Rectal smooth muscle tissue (tissue), 1 donor: Measurements from ENCODE around the gene OR1F1.
"Not testable (repeated sequence)": the region's sequence is repeated elsewhere in the genome, so short reads cannot be mapped to it uniquely, and the experiment has no call there.

Source experiments
- H3K27ac ChIP-seq: one replicate; pipeline ENCODE4 v1.7.0; 2013; ENCODE audit warnings: low read depth, low read length, inconsistent platforms
- H3K27me3 ChIP-seq: one replicate; pipeline ENCODE4 v1.7.0; 2013; ENCODE audit warnings: low read length; ENCODE audit not compliant: control insufficient read depth, insufficient read depth
- H3K36me3 ChIP-seq: one replicate; pipeline ENCODE4 v1.7.0; 2013; ENCODE audit warnings: low read length; ENCODE audit not compliant: control insufficient read depth, insufficient read depth
- H3K4me1 ChIP-seq: one replicate; pipeline ENCODE4 v1.7.0; 2013; ENCODE audit warnings: low read length; ENCODE audit not compliant: control insufficient read depth, insufficient read depth
- H3K4me3 ChIP-seq: one replicate; pipeline ENCODE4 v1.7.0; 2013; ENCODE audit warnings: low read length
- H3K9ac ChIP-seq: one replicate; pipeline ENCODE4 v1.7.0; 2013; ENCODE audit warnings: low read length

Gene OR1F1

DNA sequence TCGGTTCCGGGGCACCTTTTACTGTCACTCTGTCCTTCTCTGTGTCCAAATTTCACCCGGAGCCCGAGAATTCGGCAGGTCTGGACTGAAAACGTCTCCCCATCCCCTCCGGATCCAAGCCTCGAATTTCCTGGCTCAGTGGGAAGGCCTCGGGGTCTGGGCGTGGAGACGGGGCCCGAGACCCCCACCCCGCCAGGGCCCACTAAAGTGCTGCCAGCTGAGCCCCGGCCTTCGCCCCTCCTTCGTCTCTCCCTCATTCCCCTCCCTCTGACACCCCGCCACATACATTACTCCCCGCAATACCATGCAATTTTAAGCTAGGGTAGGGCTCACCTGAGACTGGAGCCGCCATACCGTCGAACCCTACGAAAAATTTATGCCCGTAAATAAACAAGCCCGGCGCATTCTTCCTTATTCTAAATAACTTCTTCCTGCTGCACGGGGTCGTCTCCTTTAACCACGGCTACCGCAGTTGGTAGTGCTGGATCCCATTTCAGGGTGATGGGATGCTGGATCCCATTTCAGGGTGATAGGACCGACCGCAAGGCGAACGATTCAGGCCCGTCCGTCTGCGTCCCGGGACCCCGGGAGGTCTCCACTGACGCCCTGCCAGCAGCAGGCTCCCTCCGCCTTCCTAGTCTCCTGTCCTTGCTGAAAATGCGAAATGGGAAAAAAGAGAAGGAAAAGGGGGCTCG lies 4.4 kb upstream of the OR1F1 start:
- peak overlapping the region; percentile 41 for H3K4me3 ChIP-seq
- H3K27me3 ChIP-seq = peaks cover 28% of the 10 kb centered on the region
- no peaks in the 10 kb centered on the region for H3K4me1 ChIP-seq
- no peak overlapping the region for H3K27ac ChIP-seq
- no peaks in the 10 kb centered on the region for H3K36me3 ChIP-seq
- no peak overlapping the region for H3K9ac ChIP-seq

DNA sequence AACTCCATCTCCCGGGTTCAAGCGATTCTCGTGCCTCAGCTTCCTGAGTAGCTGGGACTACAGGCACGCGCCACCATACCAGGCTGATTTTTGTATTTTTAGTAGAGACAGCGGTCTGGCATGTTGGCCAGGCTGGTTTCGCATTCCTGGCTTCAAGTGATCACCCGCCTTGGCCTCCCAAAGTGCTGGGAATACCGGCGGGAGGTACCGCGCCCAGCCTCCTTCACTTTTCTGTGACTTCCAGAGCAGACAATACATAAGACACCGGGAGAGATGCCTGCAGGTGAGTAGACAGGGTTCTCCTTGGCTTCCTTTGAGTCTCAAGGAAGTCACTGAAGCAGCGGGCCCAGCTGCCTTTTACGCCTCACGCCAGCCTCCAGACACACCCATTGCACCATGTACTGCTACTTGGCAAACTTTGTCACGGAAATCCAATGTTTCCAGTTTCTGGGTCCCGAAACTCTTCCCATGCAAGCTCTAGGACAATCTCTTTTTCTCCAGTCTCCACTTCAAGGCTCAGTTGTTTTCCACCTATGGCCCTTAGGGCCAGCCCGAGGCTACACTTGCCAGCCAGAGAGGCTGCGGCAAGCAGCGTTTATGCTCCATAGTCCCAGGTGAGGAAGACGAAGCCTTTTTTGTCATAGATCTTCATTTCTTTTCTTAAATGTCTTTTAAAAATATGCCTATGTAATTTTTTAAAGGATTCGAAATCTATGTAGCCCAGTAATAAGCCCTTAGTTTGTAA lies 886 bp upstream of the OR1F1 start:
- H3K4me1 ChIP-seq = no peaks in the 10 kb centered on the region
- no peak overlapping the region for H3K27ac ChIP-seq
- no peak overlapping the region for H3K9ac ChIP-seq
- H3K27me3 ChIP-seq = peaks cover 51% of the 10 kb centered on the region
- no peak overlapping the region for H3K4me3 ChIP-seq
- no peaks in the 10 kb centered on the region for H3K36me3 ChIP-seq

DNA sequence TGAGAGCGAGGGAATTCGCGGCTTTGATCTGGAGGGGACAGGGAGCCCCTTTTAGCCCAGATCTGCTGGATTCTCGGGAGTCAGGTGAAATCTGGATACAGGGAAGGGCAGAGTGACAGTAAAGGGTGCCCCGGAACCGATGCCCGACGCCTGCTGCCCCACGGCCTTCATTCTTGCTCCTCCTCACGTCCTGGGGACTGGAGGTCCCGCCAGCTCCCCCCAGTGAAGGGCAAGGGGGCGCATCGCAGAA lies 596 bp downstream of the OR1F1 start:
- Histone ChIP-seq H3K4me3 (no peak overlapping the region), H3K27ac (no peak overlapping the region), H3K27me3 (peaks cover 48% of the 10 kb centered on the region)

DNA sequence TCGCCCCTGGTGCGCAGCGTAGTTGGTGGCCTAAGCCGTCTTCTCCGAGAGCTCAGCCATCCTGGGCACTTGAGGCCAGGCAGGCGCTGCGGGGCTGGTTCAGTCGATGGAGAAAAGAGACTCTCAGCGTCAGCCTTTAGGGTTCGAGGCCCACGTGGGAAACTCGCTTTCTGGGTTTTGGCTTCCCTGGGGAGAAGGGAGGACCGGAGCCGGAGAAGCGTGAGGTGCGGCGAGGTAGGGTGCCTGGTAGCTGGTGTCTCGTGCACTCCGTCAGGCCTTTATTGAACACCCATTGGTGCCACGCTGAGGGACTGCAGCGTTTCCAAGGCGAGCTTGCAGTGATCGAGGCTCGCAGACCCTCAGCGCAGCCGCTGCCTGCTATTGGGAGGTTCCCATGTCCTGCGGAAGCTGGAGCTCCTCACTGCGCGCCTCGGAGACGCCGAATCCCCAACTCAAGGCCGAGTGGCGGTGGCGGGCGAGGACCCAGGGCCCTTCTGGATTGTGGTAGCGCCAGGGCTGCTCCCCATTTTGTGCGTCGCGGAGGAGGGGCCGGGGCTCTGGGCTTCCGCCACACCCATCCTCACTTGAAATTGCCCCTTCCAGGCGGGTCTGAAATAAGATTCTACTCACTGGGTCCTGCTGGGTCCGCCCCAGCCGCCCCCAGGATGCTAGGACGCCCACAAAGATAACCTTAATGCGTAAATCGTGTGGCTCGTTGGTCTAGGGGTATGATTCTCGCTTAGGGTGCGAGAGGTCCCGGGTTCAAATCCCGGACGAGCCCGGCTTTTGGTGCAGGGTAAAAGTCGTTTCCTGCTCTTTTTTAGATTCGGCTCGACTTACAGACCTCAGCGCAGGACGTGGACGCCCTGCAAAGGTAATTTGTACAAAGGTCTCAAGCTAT lies 1.2 kb downstream of the OR1F1 start:
- peak overlapping the region; percentile 34 for H3K4me3 ChIP-seq
- H3K9ac ChIP-seq = no peak overlapping the region
- peaks cover 46% of the 10 kb centered on the region for H3K27me3 ChIP-seq
- H3K4me1 ChIP-seq = no peaks in the 10 kb centered on the region
- no peak overlapping the region for H3K27ac ChIP-seq
- no peaks in the 10 kb centered on the region for H3K36me3 ChIP-seq

More for the DNA sequence above, 596 bp downstream of the OR1F1 start:
- Histone ChIP-seq H3K9ac (no peak overlapping the region), H3K36me3 (no peaks in the 10 kb centered on the region), H3K4me1 (no peaks in the 10 kb centered on the region)

DNA sequence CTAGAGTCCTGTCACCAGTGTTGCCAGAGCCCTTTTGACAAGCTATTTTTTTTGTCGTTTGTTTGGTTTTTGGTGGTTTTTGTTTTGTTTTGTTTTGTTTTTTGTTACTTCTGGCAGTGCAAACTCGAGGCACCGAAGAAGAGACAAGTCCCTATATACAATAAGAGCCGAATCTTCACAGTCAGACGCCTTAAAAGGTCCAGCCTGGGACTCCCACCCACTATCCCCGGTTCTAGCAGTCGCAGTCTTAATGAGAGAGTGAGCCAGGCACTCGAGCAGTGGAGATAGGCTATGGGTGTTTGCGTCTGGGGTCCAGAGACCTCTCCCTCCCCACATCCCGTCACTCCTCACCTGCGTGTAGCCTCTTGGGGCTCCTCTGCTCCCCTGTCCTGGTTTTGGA lies 1.9 kb downstream of the OR1F1 start:
- Histone ChIP-seq H3K36me3 (no peaks in the 10 kb centered on the region), H3K9ac (no peak overlapping the region), H3K27me3 (peaks cover 53% of the 10 kb centered on the region), H3K4me1 (no peaks in the 10 kb centered on the region), H3K27ac (no peak overlapping the region), H3K4me3 (no peak overlapping the region)

DNA sequence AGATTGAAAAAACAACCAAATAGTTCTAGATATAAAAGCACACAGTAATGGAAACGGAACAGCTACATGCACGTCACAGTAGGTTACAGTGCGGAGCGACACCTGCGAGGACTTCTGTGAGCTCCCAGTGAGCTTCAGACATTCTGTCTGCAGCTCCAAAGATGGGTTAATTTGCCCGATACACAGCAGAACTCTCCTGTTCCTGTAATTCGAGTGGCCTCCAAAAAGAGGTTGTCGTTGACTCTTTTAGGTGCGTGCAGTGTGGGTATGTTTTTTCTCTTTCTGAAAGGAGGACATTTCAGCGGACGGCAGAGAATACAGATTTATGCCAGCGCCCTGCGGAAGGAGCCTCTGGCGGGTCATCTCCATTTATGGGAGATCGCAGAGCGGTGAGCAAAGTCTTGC lies 2.9 kb downstream of the OR1F1 start:
- Histone ChIP-seq H3K9ac (no peak overlapping the region), H3K36me3 (no peaks in the 10 kb centered on the region), H3K4me3 (no peak overlapping the region), H3K27me3 (peaks cover 55% of the 10 kb centered on the region), H3K27ac (no peak overlapping the region), H3K4me1 (no peaks in the 10 kb centered on the region)

DNA sequence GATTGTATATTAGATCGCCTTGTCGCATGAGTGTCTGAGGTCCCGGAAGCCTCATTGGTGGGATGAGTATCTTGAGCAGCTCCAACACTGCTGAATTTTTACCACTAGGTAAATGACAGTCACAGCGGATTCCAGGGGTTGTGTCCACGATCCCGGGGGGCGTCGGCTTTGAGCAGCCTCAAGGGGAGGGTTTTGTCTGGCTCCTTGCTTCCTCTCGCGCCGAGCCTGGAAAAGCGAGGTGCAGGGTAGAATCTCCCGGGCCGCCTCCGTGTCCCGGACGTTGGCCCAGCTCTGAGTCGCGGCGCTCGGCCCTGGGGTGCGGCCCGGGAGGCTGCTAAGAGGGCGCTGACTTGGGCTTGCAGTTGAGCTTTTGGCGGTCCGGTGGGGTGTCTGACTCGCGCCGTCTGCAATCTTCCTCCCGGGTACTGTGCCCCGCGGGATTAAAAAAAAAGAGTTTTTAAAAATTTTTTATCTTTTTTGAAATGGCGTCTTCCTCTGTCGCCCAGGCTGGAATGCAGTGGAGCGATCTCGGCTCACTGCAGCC lies 4.5 kb downstream of the OR1F1 start:
- Histone ChIP-seq H3K4me3 (no peak overlapping the region), H3K27me3 (peaks cover 55% of the 10 kb centered on the region)

DNA sequence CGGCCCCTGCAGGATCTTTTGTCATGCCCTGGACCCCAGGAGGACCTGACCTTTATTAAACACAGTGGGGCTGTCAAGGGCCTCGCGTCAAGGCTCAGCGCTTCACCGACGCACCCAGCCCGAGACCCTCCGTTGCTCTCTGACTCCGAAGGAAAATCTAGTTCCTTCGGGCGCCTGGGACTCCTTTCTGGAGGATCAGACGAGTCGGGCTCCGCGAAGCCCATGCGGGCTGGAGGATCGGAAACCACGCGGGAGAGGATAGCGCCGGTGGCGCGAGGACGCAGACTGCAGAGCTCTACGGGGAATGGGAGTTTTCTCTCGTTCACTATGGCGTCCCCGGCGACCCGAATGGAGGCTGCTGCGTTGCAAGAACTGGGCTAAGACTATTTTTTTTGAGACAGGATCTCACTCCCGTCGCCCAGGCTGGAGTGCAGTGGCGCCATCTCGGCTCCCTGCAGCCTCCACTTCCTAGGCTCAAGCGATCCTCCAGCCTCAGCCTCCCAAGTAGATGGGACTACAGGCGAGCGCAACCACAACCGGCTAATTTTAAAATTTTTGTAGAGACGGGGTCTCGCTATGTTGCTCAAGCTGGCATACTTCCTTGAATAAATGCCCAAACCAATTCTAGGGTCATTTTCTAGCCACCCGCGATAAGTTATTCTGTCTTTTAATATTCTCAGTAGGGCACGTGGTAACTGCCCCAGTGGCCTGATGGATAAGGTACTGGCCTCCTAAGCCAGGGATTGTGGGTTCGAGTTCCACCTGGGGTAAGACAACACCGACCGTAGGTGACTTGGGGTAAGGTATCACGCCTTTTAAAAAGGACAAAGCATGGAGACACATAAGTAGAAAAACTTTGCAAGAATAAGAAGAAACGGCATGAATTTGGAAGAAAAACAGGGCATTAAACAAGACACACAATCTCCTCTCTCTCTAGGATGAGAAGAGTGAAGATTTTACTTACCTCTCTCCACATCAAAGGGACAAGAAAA lies 5.5 kb downstream of the OR1F1 start:
- no peak overlapping the region for H3K9ac ChIP-seq
- H3K4me3 ChIP-seq = no peak overlapping the region
- no peaks in the 10 kb centered on the region for H3K36me3 ChIP-seq
- no peaks in the 10 kb centered on the region for H3K4me1 ChIP-seq
- peaks cover 56% of the 10 kb centered on the region for H3K27me3 ChIP-seq
- no peak overlapping the region for H3K27ac ChIP-seq

More for the DNA sequence above, 4.5 kb downstream of the OR1F1 start:
- no peak overlapping the region for H3K9ac ChIP-seq
- no peaks in the 10 kb centered on the region for H3K4me1 ChIP-seq
- no peak overlapping the region for H3K27ac ChIP-seq
- H3K36me3 ChIP-seq = no peaks in the 10 kb centered on the region

DNA sequence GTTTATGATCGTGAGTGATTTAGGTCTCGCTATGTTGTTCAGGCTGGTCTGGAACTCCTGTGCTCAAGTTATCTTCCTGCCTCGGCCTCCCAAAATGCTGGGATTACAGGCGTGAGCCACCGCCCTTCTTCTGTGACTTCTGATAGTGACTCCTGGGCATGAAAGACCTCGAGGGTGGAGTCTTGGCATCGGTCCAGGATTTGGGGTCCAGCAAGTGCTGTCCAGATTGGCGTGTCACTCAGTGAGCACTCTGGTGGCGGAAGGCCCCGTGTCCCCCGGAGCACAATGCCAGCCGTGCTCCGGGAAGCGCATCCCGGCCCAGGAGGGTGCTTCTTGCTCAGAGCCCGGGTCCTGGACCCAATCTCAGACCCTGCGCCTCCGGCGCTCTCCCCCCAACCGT lies 6.8 kb downstream of the OR1F1 start:
- no peak overlapping the region for H3K4me3 ChIP-seq
- no peak overlapping the region for H3K9ac ChIP-seq
- no peaks in the 10 kb centered on the region for H3K4me1 ChIP-seq
- peaks cover 44% of the 10 kb centered on the region for H3K27me3 ChIP-seq
- no peak overlapping the region for H3K27ac ChIP-seq
- H3K36me3 ChIP-seq = no peaks in the 10 kb centered on the region

DNA sequence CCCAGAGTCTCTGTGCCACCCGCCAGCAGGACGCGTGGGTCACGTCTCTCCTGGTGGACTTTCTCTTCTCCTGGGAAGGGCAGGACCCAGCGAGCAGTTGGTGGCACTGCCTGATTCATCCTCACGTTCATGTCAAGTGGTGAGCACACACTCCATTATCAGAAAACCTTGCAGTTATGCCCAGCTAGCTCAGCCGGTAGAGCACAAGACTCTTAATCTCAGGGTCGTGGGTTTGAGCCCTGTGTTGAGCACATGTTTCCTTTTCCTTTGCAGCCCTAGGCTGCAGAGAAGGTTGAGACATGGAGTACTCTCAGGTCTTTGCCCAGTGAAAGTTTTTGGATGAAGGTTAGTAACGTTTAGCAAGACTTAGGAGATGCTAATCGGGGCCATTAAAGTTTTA lies 8.0 kb downstream of the OR1F1 start:
- no peaks in the 10 kb centered on the region for H3K4me1 ChIP-seq
- H3K27ac ChIP-seq = no peak overlapping the region
- no peak overlapping the region for H3K9ac ChIP-seq
- H3K4me3 ChIP-seq = no peak overlapping the region
- H3K27me3 ChIP-seq = peaks cover 33% of the 10 kb centered on the region
- H3K36me3 ChIP-seq = no peaks in the 10 kb centered on the region

DNA sequence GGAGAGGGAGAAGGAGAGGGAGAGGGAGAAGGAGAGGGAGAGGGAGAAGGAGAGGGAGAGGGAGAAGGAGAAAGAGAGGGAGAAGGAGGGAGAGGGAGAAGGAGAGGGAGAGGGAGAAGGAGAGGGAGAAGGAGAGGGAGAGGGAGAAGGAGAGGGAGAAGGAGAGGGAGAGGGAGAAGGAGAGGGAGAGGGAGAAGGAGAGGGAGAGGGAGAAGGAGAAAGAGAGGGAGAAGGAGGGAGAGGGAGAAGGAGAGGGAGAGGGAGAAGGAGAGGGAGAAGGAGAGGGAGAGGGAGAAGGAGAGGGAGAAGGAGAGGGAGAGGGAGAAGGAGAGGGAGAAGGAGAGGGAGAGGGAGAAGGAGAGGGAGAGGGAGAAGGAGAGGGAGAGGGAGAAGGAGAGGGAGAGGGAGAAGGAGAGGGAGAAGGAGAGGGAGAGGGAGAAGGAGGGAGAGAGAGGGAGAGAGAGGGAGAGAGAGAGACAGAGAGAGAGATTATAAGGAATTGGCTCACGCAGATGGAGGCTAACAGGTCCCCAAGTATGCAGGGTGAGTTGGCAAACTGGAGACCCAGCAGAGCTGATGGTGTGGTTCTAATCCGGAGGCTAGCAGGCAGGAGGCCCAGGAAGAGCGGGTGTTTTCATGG lies 9.8 kb downstream of the OR1F1 start:
- H3K27me3 ChIP-seq = peaks cover 24% of the 10 kb centered on the region
- not testable (repeated sequence) for H3K9ac ChIP-seq, H3K36me3 ChIP-seq

More for the DNA sequence above, 9.8 kb downstream of the OR1F1 start:
- not testable (repeated sequence) for H3K27ac ChIP-seq, H3K4me3 ChIP-seq, H3K4me1 ChIP-seq
